Measurements from ENCODE around the gene RYR2. TPM values are rescaled to one million over a fixed set of nuclear protein-coding genes. Genes with fewer than 3 reads are reported as not detected.

RYR2 gene
- total RNA-seq, 1 experiment from 2014 or later = 3.4 TPM

DNA sequence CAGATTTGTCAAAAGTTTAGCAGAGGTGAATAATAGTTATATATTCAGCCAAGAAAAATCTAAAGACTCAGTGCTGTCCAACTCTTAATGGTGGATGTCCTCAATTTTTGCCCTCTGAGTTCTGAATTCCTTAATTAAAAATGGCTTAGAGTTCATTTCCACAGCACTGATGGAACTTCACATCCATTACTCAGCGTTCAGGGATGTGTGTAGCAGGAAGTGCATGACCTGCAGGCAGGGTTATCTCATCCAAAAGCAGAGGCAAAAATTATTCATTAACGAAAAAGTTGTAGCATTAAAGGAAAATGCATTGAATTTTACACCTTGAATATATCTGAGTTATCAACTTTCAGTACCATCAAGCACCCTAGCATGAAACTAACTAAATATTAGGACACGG is 752.1 kb downstream of the RYR2 start:
- no peak overlapping the region for H4K91ac ChIP-seq (ENCODE audit: insufficient read length, low read depth, low read length)
- H2BK15ac ChIP-seq (ENCODE audit: low read depth, low read length) = no peak overlapping the region
- no peak overlapping the region for H3K14ac ChIP-seq (ENCODE audit: insufficient read depth, low read length)
- H3K79me2 ChIP-seq (ENCODE audit: insufficient read depth, low read length) = no peaks in the 10 kb centered on the region
- H3K56ac ChIP-seq (ENCODE audit: insufficient read length, low read depth, low read length) = no peak overlapping the region
- H3K27me3 ChIP-seq (ENCODE audit: insufficient read depth, low read length) = no peaks in the 10 kb centered on the region
- no peak overlapping the region for H4K5ac ChIP-seq (ENCODE audit: insufficient read length, low read depth, low read length)
- no peaks in the 10 kb centered on the region for H4K20me1 ChIP-seq (ENCODE audit: control insufficient read depth, insufficient read depth, insufficient read length)
- H3K18ac ChIP-seq (ENCODE audit: insufficient read length, low read depth, low read length) = no peak overlapping the region
- H3K9me3 ChIP-seq (ENCODE audit: control insufficient read depth, low read depth, low read length) = no peaks in the 10 kb centered on the region
- no peak overlapping the region for H3K4ac ChIP-seq (ENCODE audit: low read depth, low read length)
- H3T11ph ChIP-seq (ENCODE audit: low read length) = no peak overlapping the region
- no peaks in the 10 kb centered on the region for H3K9me3 Mint-ChIP-seq
- no peaks in the 10 kb centered on the region for H3K36me3 Mint-ChIP-seq (ENCODE audit: insufficient read depth in 1 of 3, low read depth in 3 of 3)
- no peak overlapping the region for H2AK5ac ChIP-seq (ENCODE audit: insufficient read length, low read length)
- no peaks in the 10 kb centered on the region for H3K23me2 ChIP-seq (ENCODE audit: insufficient read length, low read depth, low read length, poor library complexity, severe bottlenecking)
- no peaks in the 10 kb centered on the region for H3K79me1 ChIP-seq (ENCODE audit: insufficient read depth, low read depth, low read length, poor library complexity, severe bottlenecking)
- H3K9ac ChIP-seq (ENCODE audit: extremely low read depth, insufficient read length, low read length) = no peak overlapping the region
- no peak overlapping the region for H3K4me3 Mint-ChIP-seq
- H2BK120ac ChIP-seq (ENCODE audit: low read depth, low read length, poor library complexity, severe bottlenecking) = no peak overlapping the region
- H3K4me1 Mint-ChIP-seq = peaks cover 0 to 8% of the 10 kb centered on the region in 2 experiments; a peak in 3 of 4 replicates
- TF ChIP-seq, protein P1, sequence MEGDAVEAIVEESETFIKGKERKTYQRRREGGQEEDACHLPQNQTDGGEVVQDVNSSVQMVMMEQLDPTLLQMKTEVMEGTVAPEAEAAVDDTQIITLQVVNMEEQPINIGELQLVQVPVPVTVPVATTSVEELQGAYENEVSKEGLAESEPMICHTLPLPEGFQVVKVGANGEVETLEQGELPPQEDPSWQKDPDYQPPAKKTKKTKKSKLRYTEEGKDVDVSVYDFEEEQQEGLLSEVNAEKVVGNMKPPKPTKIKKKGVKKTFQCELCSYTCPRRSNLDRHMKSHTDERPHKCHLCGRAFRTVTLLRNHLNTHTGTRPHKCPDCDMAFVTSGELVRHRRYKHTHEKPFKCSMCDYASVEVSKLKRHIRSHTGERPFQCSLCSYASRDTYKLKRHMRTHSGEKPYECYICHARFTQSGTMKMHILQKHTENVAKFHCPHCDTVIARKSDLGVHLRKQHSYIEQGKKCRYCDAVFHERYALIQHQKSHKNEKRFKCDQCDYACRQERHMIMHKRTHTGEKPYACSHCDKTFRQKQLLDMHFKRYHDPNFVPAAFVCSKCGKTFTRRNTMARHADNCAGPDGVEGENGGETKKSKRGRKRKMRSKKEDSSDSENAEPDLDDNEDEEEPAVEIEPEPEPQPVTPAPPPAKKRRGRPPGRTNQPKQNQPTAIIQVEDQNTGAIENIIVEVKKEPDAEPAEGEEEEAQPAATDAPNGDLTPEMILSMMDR (conservative IDR thresholded peaks at IDR 0.05) = no peak
- no peak overlapping the region for H2AFZ ChIP-seq (ENCODE audit: low read length)
- H2BK5ac ChIP-seq (ENCODE audit: insufficient read length, low read length) = no peak overlapping the region
- no peak overlapping the region for H2BK20ac ChIP-seq (ENCODE audit: low read depth, low read length, poor library complexity, severe bottlenecking)
- no peak for DNase-seq
- H3K4me2 ChIP-seq (ENCODE audit: insufficient read depth, insufficient read length, low read length) = no peak overlapping the region
- H3K23ac ChIP-seq (ENCODE audit: insufficient read length, low read depth, low read length) = no peak overlapping the region
- no peak overlapping the region for H3K27ac Mint-ChIP-seq
- no CpG with 5 or more reads among the region's 3 CpGs for WGBS (ENCODE audit: extremely low coverage, insufficient read length, low lambda C conversion rate)
- H3K4me1 ChIP-seq (ENCODE audit: insufficient read depth, low read length) = no peaks in the 10 kb centered on the region
- H3K27me3 Mint-ChIP-seq (ENCODE audit: low read depth) = no peaks in the 10 kb centered on the region
- no peak overlapping the region for H2BK12ac ChIP-seq (ENCODE audit: insufficient read length, low read depth, low read length)
- H4K8ac ChIP-seq (replicated peaks; ENCODE audit: insufficient read length, low read depth, low read length) = no peak overlapping the region
- H3K27ac ChIP-seq (ENCODE audit: insufficient read length, low read depth, low read length) = no peak overlapping the region
